K562 (cell line): ENCODE results near the gene PEX10. TPM values are rescaled to one million over a fixed set of nuclear protein-coding genes. Genes with fewer than 3 reads are reported as not detected.
A peak's percentile ranks its signal among the peaks of the same experiment; 100 is the strongest.

Source experiments
- ATAC-seq: fragments of 200-7000 bp; cut with Tn5 transposase; 3 replicates; pipeline ENCODE4 v1.9.1; 2020; ENCODE audit warnings: moderate library complexity
- BruUV-seq: library from RNA; stranded (reverse); fragments of 400-500 nt; replicated peaks from 2 replicates; lab custom pipeline; 2021; lab: Mats Ljungman, UMichigan
- CTCF ChIA-PET: fragments of 300-600 bp; formaldehyde crosslinking; extraction: SDS; loops from one replicate; lab custom pipeline; 2021; ENCODE audit warnings: low intra/inter-chr PET ratio; lab: Yijun Ruan, JAX
- POLR2A ChIA-PET: fragments of 300-600, 350-650 bp; sonication (Branson Sonifier 250); formaldehyde crosslinking; extraction: SDS; loops from one replicate; lab custom pipeline; 2021; ENCODE audit warnings: antibody characterized with exemption, inconsistent platforms; lab: Yijun Ruan, JAX
- DNase-seq, 4 experiments: peaks; one replicate each; pipeline versions ENCODE4 v3.0.0 to v3.0.0-alpha.2; 2011 to 2018; ENCODE audit warnings: low spot score in 3 of 4, mixed read lengths in 3 of 4; ENCODE audit errors: extremely low read depth in 1 of 4
- FAIRE-seq: peaks from 2 replicates; lab custom pipeline; 2011; peaks lifted over from hg19 to GRCh38; lab: Jason Lieb, UNC
- H2AFZ ChIP-seq: 2 replicates; pipeline ENCODE4 v1.6.0; 2011; ENCODE audit warnings: low read depth, low read length, control low read depth, inconsistent platforms
- H3K27ac ChIP-seq: fragments of 200-600 bp; 3 replicates; pipeline ENCODE4 v1.8.0; 2011; ENCODE audit warnings: low read depth, mild to moderate bottlenecking, control low read depth, inconsistent platforms, low read length, moderate library complexity, mixed read lengths; ENCODE audit errors: extremely low read depth
- H3K27me3 ChIP-seq, 2 experiments: fragments of 300-600 bp in 1 of 2; 2 replicates in 1 of 2; 3 replicates in 1 of 2; pipeline versions ENCODE4 v1.6.0 to v1.8.0; 2011; ENCODE audit warnings: inconsistent platforms in 2 of 2, low read length in 2 of 2, mild to moderate bottlenecking in 1 of 2, mixed read lengths in 1 of 2, moderate library complexity in 1 of 2; ENCODE audit not compliant: control insufficient read depth in 2 of 2, insufficient read depth in 2 of 2
- H3K36me3 ChIP-seq: fragments of 300-600 bp; 3 replicates; pipeline ENCODE4 v1.8.0; 2011; ENCODE audit warnings: mild to moderate bottlenecking, low read length, inconsistent platforms; ENCODE audit not compliant: control insufficient read depth, insufficient read depth
- H3K4me1 ChIP-seq, 2 experiments: fragments of 200-600 bp in 1 of 2; replicated peaks in 1 of 2; 2 replicates in 1 of 2; 3 replicates in 1 of 2; pipeline versions ENCODE4 v1.5.1 to v1.8.0; 2011; ENCODE audit warnings: inconsistent platforms in 2 of 2, low read length in 2 of 2, mild to moderate bottlenecking in 1 of 2, mixed read lengths in 1 of 2, moderate library complexity in 1 of 2; ENCODE audit not compliant: control insufficient read depth in 2 of 2, insufficient read depth in 2 of 2
- H3K4me2 ChIP-seq: 2 replicates; pipeline ENCODE4 v1.6.1; 2011; ENCODE audit warnings: low read length, control low read depth, inconsistent platforms, mixed read lengths; ENCODE audit not compliant: insufficient read depth
- H3K4me3 ChIP-seq: fragments of 200-600 bp; sonication (generic), shearing (Covaris generic); 2 replicates; pipeline ENCODE4 v1.5.1; 2016; ENCODE audit warnings: control low read depth, inconsistent platforms
- H3K79me2 ChIP-seq: fragments of 200-600 bp; 3 replicates; pipeline ENCODE4 v1.8.0; 2011; ENCODE audit warnings: low read length, inconsistent platforms; ENCODE audit not compliant: control insufficient read depth, insufficient read depth
- H3K9ac ChIP-seq, 2 experiments: 2 replicates each; pipeline versions ENCODE4 v1.6.0 to v1.6.1; 2011; ENCODE audit warnings: low read depth in 2 of 2, low read length in 2 of 2, control low read depth in 1 of 2, inconsistent platforms in 1 of 2, mild to moderate bottlenecking in 1 of 2, mixed read lengths in 1 of 2; ENCODE audit not compliant: insufficient read depth in 1 of 2
- H3K9me1 ChIP-seq: one replicate; pipeline ENCODE4 v1.6.0; 2011; ENCODE audit warnings: inconsistent platforms, mild to moderate bottlenecking, low read length, moderate library complexity; ENCODE audit not compliant: control insufficient read depth, insufficient read depth
- H3K9me3 ChIP-seq: replicated peaks from 2 replicates; pipeline ENCODE4 v1.5.1; 2011; ENCODE audit warnings: low read depth, low read length, inconsistent platforms; ENCODE audit not compliant: control insufficient read depth, insufficient read depth
- H4K20me1 ChIP-seq: replicated peaks from 2 replicates; pipeline ENCODE4 v1.6.1; 2011; ENCODE audit warnings: low read length, inconsistent platforms, mixed read lengths; ENCODE audit not compliant: control insufficient read depth, insufficient read depth
- CTCFL ChIP-seq: IDR thresholded peaks from 2 replicates; pipeline ENCODE4 v1.6.1; 2011; ENCODE audit warnings: borderline replicate concordance, low read depth, mild to moderate bottlenecking, moderate library complexity, low read length; ENCODE audit not compliant: insufficient read depth, poor library complexity, severe bottlenecking
- MCM5 ChIP-seq: fragments of 450-650 bp; IDR thresholded peaks from 2 replicates; pipeline ENCODE4 v1.6.1; 2016; ENCODE audit warnings: low read depth
- ZBTB43 ChIP-seq: sonication (generic); formaldehyde crosslinking; IDR thresholded peaks from 2 replicates; pipeline ENCODE4 v1.8.0; 2023; ENCODE audit warnings: mild to moderate bottlenecking, missing genetic modification reagents
- ZEB2 ChIP-seq: fragments of 450-650 bp; IDR thresholded peaks from 2 replicates; pipeline ENCODE4 v1.6.1; 2016
- ZKSCAN8 ChIP-seq: fragments of 200-800 bp; sonication (Bioruptor generic); IDR thresholded peaks from 2 replicates; pipeline ENCODE4 v1.6.1; 2016; ENCODE audit warnings: missing genetic modification characterization, missing compliant biosample characterization
- ZNF431 ChIP-seq: sonication (generic); formaldehyde crosslinking; IDR thresholded peaks from 2 replicates; pipeline ENCODE4 v1.8.0; 2022; ENCODE audit warnings: mild to moderate bottlenecking, missing genetic modification reagents
- WGBS: fragments of 100-300 bp; shearing (Covaris generic); methylation state at CpG from one replicate; pipeline ENCODE4 v1.1.6; 2016; ENCODE audit warnings: low coverage, mixed read lengths; ENCODE audit not compliant: insufficient coverage; ENCODE audit errors: missing lambda C conversion rate; 5-methylcytosine and 5-hydroxymethylcytosine counted together
- in situ Hi-C: fragments of 300-500 bp; cut with MboI; formaldehyde crosslinking; loops from 4 replicates; pipeline ENCODE4 v1.15.0; 2018; ENCODE audit warnings: inconsistent platforms, mixed read lengths
- intact Hi-C: fragments of 100-400 bp; cut with micrococcal nuclease; formaldehyde crosslinking; loops from 2 replicates; pipeline ENCODE4 v1.14.2; 2022
- polyA plus RNA-seq, 8 experiments: library from polyadenylated mRNA; depleted of rRNA in 4 of 8; stranded (reverse) in 5 of 8; unstranded in 3 of 8; fragments of >200 nt; fragmentation: Nextera tagmentation in 2 of 8; fragmentation: Illumina TruSeq in 1 of 8; extraction: Ambion mirVana in 2 of 8; extraction: Trizol in 1 of 8; gene quantifications; 2 replicates each; pipeline versions ENCODE4 v1.2.1 to v1.2.3, GENCODE V29; 2011 to 2014; ENCODE audit warnings: inconsistent platforms in 1 of 8, missing spikeins in 1 of 8
- total RNA-seq, 7 experiments: library from RNA; depleted of rRNA in 6 of 7; stranded (reverse); fragments of >200 nt in 6 of 7; fragmentation: Illumina TruSeq in 2 of 7; extraction: Trizol in 2 of 7; gene quantifications; 2 replicates each; pipeline versions ENCODE4 v1.2.1 to v1.2.3, GENCODE V29; 2011 to 2021; ENCODE audit warnings: low replicate concordance in 1 of 7

The PEX10 gene
- total and polyA plus RNA-seq, 9 of the 15 experiments (the other 6 are each of a cell fraction or from before 2014, with no cell fraction given) = 0.03 to 26.2 (median 8.7) TPM

DNA sequence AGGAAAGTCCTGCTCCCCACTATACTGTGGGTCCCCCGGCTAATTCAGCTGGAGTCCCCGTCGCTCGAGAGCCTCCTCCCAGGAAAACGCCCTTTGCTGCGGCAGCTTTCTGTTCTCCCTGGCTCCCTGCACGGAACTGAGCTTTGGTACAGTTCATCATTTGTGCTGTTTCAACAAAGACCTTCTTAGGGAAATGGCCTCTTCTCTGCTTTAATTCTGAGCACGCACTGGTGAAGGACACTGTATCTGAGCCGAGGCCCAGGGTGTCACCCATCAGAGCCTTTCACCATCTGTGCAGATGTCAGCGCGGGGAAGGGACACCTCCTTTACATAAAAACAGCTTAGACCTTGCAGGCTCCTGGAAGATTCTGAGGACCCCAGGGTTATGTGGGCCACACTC is 13.5 kb upstream of the PEX10 start:
- TF ChIP-seq ZKSCAN8 (CRISPR knock-in tag) (no peak), ZEB2 (no peak), MCM5 (no peak), CTCFL (no peak), ZBTB43 (CRISPR knock-in tag) (no peak), ZNF431 (CRISPR knock-in tag) (no peak)
- intact Hi-C loops (no loop called here), in situ Hi-C loops (no loop called here)
- ATAC-seq = peak; percentile 20
- no TSS peak for BruUV-seq
- Histone ChIP-seq H3K27ac (no peak overlapping the region), H3K4me1 (peaks cover 0 to 21% of the 10 kb centered on the region in 2 experiments; a peak in 2 of 5 replicates), H2AFZ (no peak overlapping the region), H3K79me2 (no peaks in the 10 kb centered on the region), H3K36me3 (no peaks in the 10 kb centered on the region), H3K9me3 (0 out of 2 replicates have a peak, but pooled peaks cover 5% of the 10 kb centered on the region), H3K4me3 (no peak overlapping the region), H4K20me1 (no peaks in the 10 kb centered on the region), H3K4me2 (no peak overlapping the region), H3K9ac (no peak overlapping the region), H3K27me3 (peaks cover 30 to 60% of the 10 kb centered on the region in 2 experiments; a peak in 4 of 5 replicates), H3K9me1 (no peaks in the 10 kb centered on the region)
- FAIRE-seq = no peak
- ChIA-PET CTCF (no interaction called here), POLR2A (no interaction called here)
- DNase-seq = no peak
- WGBS = under 1% methylated on average over 11 of the region's 11 CpGs
